B cell (primary cell): ENCODE data around the gene GPC5. TPM values are rescaled to one million over a fixed set of nuclear protein-coding genes. Genes with fewer than 3 reads are reported as not detected.

Experiments
- ATAC-seq: fragments of 200-7000 bp; cut with Tn5 transposase; one replicate; pipeline ENCODE4 v1.10.0; 2021; ENCODE audit warnings: low read depth, mild to moderate bottlenecking, moderate number of reproducible peaks, moderate library complexity
- CTCF ChIA-PET: fragments of 350-600 bp; sonication (Branson Sonifier 250); formaldehyde crosslinking; loops from one replicate; lab custom pipeline; 2021; ENCODE audit warnings: antibody characterized with exemption, inconsistent platforms; lab: Charles Lee
- POLR2A ChIA-PET: fragments of 350-600 bp; sonication (Branson Sonifier 250); formaldehyde crosslinking; loops from one replicate; lab custom pipeline; 2021; ENCODE audit warnings: antibody characterized with exemption; lab: Charles Lee
- DNase-seq: peaks from one replicate; pipeline ENCODE4 v3.0.0; 2013
- H2AFZ ChIP-seq: 2 replicates; pipeline ENCODE4 v1.6.1; 2012; ENCODE audit warnings: mild to moderate bottlenecking, low read depth, low read length; ENCODE audit not compliant: insufficient read depth, poor library complexity, severe bottlenecking
- H3K27ac ChIP-seq, 2 donors: 1 replicate in 1 of 2; 2 replicates in 1 of 2; pipeline ENCODE4 v1.5.1; 2012 to 2013; ENCODE audit warnings: low read length in 2 of 2, mild to moderate bottlenecking in 2 of 2, moderate library complexity in 1 of 2
- H3K27me3 ChIP-seq, 4 experiments: fragments of 200-600 bp in 1 of 4; sonication (generic) in 1 of 4; replicated peaks in 1 of 4; 1 replicate in 2 of 4; 2 replicates in 2 of 4; pipeline versions ENCODE4 v1.6.1 to v1.7.0; 2013 to 2016; ENCODE audit warnings: low read length in 3 of 4, mild to moderate bottlenecking in 2 of 4, mixed read lengths in 1 of 4, moderate library complexity in 1 of 4; ENCODE audit not compliant: insufficient read depth in 4 of 4, control insufficient read depth in 3 of 4; ENCODE audit errors: control extremely low read depth in 1 of 4
- H3K36me3 ChIP-seq, 2 experiments: replicated peaks in 1 of 2; 1 replicate in 1 of 2; 2 replicates in 1 of 2; pipeline versions ENCODE4 v1.6.1 to v1.7.1; 2013; ENCODE audit warnings: low read length in 1 of 2; ENCODE audit not compliant: insufficient read depth in 2 of 2, control insufficient read depth in 1 of 2; ENCODE audit errors: control extremely low read depth in 1 of 2, extremely low read depth in 1 of 2
- H3K4me1 ChIP-seq, 2 donors: fragments of 200-600 bp in 1 of 2; sonication (generic) in 1 of 2; 1 replicate in 1 of 2; 2 replicates in 1 of 2; pipeline versions ENCODE4 v1.5.1 to v1.6.1; 2013 to 2017; ENCODE audit warnings: low read length in 2 of 2; ENCODE audit not compliant: control insufficient read depth in 2 of 2, insufficient read depth in 2 of 2
- H3K4me2 ChIP-seq: replicated peaks from 2 replicates; pipeline ENCODE3; 2012; ENCODE audit warnings: mild to moderate bottlenecking, low read depth, low read length; ENCODE audit not compliant: poor library complexity, severe bottlenecking
- H3K4me3 ChIP-seq, 5 experiments: fragments of 200-600 bp in 1 of 5; sonication (generic) in 1 of 5; 1 replicate in 3 of 5; 2 replicates in 2 of 5; pipeline versions ENCODE4 v1.5.1 to v1.7.0; 2011 to 2016; ENCODE audit warnings: low read length in 4 of 5, mild to moderate bottlenecking in 4 of 5, low read depth in 2 of 5, control low read depth in 1 of 5, moderate library complexity in 1 of 5; ENCODE audit not compliant: insufficient read depth in 1 of 5; ENCODE audit errors: control extremely low read depth in 1 of 5, extremely low read depth in 1 of 5
- H3K79me2 ChIP-seq: fragments of 200-600 bp; sonication (generic); one replicate; pipeline ENCODE4 v1.6.0; 2016; ENCODE audit warnings: low read length; ENCODE audit not compliant: control insufficient read depth, insufficient read depth
- H3K9ac ChIP-seq: fragments of 200-600 bp; sonication (generic); 2 replicates; pipeline ENCODE4 v1.6.1; 2017; ENCODE audit warnings: mild to moderate bottlenecking, low read length, moderate library complexity
- H3K9me3 ChIP-seq, 3 donors: one replicate each; pipeline versions ENCODE4 v1.6.1 to v1.7.1; 2013; ENCODE audit warnings: low read length in 2 of 3; ENCODE audit not compliant: control insufficient read depth in 2 of 3, insufficient read depth in 1 of 3; ENCODE audit errors: control extremely low read depth in 1 of 3
- H4K20me1 ChIP-seq: 2 replicates; pipeline ENCODE4 v1.6.0; 2012; ENCODE audit warnings: mild to moderate bottlenecking, low read length; ENCODE audit not compliant: insufficient read depth, control insufficient read depth, poor library complexity, severe bottlenecking
- H3K27ac Mint-ChIP-seq: one replicate; pipeline ENCODE4 v1.8.0; 2021; ENCODE audit warnings: mixed read lengths
- H3K27me3 Mint-ChIP-seq: one replicate; pipeline ENCODE4 v1.8.0; 2021; ENCODE audit warnings: mixed read lengths
- H3K4me1 Mint-ChIP-seq: one replicate; pipeline ENCODE4 v1.8.0; 2021; ENCODE audit warnings: mixed read lengths
- H3K4me3 Mint-ChIP-seq: one replicate; pipeline ENCODE4 v1.8.0; 2021; ENCODE audit warnings: mixed read lengths
- H3K9me3 Mint-ChIP-seq: one replicate; pipeline ENCODE4 v1.8.0; 2022; ENCODE audit warnings: mixed read lengths; ENCODE audit not compliant: insufficient read depth
- EZH2 ChIP-seq: IDR thresholded peaks from 2 replicates; pipeline ENCODE4 v1.6.1; 2012; ENCODE audit warnings: borderline replicate concordance, low read depth, mild to moderate bottlenecking, moderate library complexity, low read length; ENCODE audit not compliant: insufficient read depth, poor library complexity, severe bottlenecking
- WGBS: methylation state at CpG from one replicate; pipeline ENCODE4 v1.1.5; 2013; ENCODE audit warnings: missing lambda C conversion rate; ENCODE audit not compliant: insufficient coverage; 5-methylcytosine and 5-hydroxymethylcytosine counted together
- intact Hi-C: fragments of 100-400 bp; cut with micrococcal nuclease; formaldehyde crosslinking; loops from one replicate; pipeline ENCODE4 v1.10.0; 2022
- polyA plus RNA-seq: library from polyadenylated mRNA; depleted of rRNA; stranded (reverse); fragments of >200 nt; gene quantifications from 2 replicates; pipeline ENCODE4 v1.2.3, GENCODE V29; 2012
- total RNA-seq, 2 donors: library from RNA; stranded (reverse); fragments of 120-200 nt in 1 of 2; gene quantifications; 1 replicate in 1 of 2; 2 replicates in 1 of 2; pipeline versions ENCODE4 v1.2.3 to v1.2.4, GENCODE V29; 2013 to 2022
- TF ChIP-seq, protein P1 (sequence below): fragments of 200-600 bp; IDR thresholded peaks from one replicate; pipeline ENCODE4 v1.8.0; 2022; ENCODE audit warnings: antibody characterized with exemption, mild to moderate bottlenecking

Gene GPC5
- total and polyA plus RNA-seq, 2 donors (not counting 1 experiment from before 2014, with no cell fraction given): 0.15 to 0.30 TPM

DNA sequence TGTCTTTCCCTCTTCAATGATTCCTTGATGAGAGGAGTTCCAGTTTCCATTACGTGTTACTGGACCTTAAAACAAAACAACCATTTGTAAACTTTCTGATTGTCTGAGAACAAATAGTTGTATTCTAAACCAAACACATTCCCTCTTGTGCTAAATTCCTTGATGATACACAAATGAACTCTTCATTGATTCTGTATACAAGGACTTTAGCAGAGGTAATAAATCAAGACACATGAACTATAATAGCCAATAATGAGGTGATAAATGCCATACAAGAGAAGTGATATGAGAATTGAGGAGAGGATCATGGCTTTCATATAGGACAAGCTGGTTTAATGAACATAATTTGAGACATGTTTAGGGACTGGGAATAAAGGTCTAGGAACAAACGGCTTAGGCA lies 13.5 kb upstream of the GPC5 start:
- ATAC-seq: no peak
- no peak overlapping the region for H3K4me2 ChIP-seq
- no peak overlapping the region for H3K27ac Mint-ChIP-seq
- H4K20me1 ChIP-seq: no peaks in the 10 kb centered on the region
- CTCF ChIA-PET: no interaction called here
- peaks cover 23% of the 10 kb centered on the region for H3K27me3 Mint-ChIP-seq
- H3K4me1 Mint-ChIP-seq: no peaks in the 10 kb centered on the region
- H2AFZ ChIP-seq: no peak overlapping the region
- no peaks in the 10 kb centered on the region for H3K79me2 ChIP-seq
- no peaks in the 10 kb centered on the region for H3K9me3 ChIP-seq
- peaks cover 0 to 4% (median 2%) of the 10 kb centered on the region in 4 experiments for H3K27me3 ChIP-seq
- TF ChIP-seq, protein P1, sequence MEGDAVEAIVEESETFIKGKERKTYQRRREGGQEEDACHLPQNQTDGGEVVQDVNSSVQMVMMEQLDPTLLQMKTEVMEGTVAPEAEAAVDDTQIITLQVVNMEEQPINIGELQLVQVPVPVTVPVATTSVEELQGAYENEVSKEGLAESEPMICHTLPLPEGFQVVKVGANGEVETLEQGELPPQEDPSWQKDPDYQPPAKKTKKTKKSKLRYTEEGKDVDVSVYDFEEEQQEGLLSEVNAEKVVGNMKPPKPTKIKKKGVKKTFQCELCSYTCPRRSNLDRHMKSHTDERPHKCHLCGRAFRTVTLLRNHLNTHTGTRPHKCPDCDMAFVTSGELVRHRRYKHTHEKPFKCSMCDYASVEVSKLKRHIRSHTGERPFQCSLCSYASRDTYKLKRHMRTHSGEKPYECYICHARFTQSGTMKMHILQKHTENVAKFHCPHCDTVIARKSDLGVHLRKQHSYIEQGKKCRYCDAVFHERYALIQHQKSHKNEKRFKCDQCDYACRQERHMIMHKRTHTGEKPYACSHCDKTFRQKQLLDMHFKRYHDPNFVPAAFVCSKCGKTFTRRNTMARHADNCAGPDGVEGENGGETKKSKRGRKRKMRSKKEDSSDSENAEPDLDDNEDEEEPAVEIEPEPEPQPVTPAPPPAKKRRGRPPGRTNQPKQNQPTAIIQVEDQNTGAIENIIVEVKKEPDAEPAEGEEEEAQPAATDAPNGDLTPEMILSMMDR: no peak
- TF ChIP-seq EZH2: no peak
- 93% methylated on average over 1 of the region's 2 CpGs for WGBS
- DNase-seq: no peak
- no peaks in the 10 kb centered on the region for H3K4me1 ChIP-seq
- H3K9me3 Mint-ChIP-seq: no peaks in the 10 kb centered on the region
- POLR2A ChIA-PET: no interaction called here
- no peak overlapping the region for H3K27ac ChIP-seq
- H3K4me3 Mint-ChIP-seq: no peak overlapping the region
- no peak overlapping the region for H3K4me3 ChIP-seq
- intact Hi-C loops: no loop called here
- H3K36me3 ChIP-seq: no peaks in the 10 kb centered on the region
- H3K9ac ChIP-seq: no peak overlapping the region

DNA sequence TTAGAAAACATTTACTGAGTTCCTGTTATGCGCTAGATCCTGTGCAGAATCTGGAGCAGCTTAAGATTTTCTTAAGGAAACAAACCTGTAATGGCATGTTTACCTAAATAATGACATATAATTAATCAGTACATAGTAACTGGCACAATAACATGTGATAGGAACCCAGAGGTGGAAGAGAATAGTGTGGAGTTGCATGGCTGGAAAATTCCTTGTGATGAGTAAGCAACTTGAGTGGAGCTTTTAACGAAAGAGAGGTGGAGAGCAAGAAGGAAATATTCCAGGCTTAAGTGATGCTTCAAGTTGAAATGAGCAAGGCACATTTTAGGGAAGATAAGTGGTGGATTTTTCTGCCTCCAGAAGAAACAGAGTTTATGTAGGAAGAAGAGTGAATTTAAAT lies 9.2 kb upstream of the GPC5 start:
- peaks cover 42% of the 10 kb centered on the region for H3K27me3 Mint-ChIP-seq
- Histone ChIP-seq H3K9me3 (no peaks in the 10 kb centered on the region), H3K4me2 (no peak overlapping the region), H2AFZ (no peak overlapping the region), H3K9ac (no peak overlapping the region), H3K27ac (no peak overlapping the region), H3K36me3 (no peaks in the 10 kb centered on the region), H3K27me3 (peaks cover 0 to 17% (median 13%) of the 10 kb centered on the region in 4 experiments), H3K79me2 (no peaks in the 10 kb centered on the region), H3K4me3 (no peak overlapping the region), H4K20me1 (no peaks in the 10 kb centered on the region), H3K4me1 (no peaks in the 10 kb centered on the region)
- H3K27ac Mint-ChIP-seq: no peak overlapping the region
- H3K4me3 Mint-ChIP-seq: no peak overlapping the region
- intact Hi-C loops: no loop called here
- H3K4me1 Mint-ChIP-seq: no peaks in the 10 kb centered on the region
- no peaks in the 10 kb centered on the region for H3K9me3 Mint-ChIP-seq
- no peak for TF ChIP-seq EZH2
- TF ChIP-seq, protein P1: no peak
- ATAC-seq (no peak), DNase-seq (no peak)
- 90% methylated on average over 1 of the region's 2 CpGs for WGBS
- ChIA-PET POLR2A (no interaction called here), CTCF (interaction anchor here (0.9 to 1.7 kb wide), 3 partner anchors 14 to 32 kb away, joined by 3 to 6 read pairs (median 3); no protein-coding TSS in a partner anchor)
